ENCODE measurements around the gene ENO1. TPM values are rescaled to one million over a fixed set of nuclear protein-coding genes. Genes with fewer than 3 reads are reported as not detected.

Gene ENO1
- total RNA-seq, 1 experiment from 2014 or later: 2,334 TPM

DNA sequence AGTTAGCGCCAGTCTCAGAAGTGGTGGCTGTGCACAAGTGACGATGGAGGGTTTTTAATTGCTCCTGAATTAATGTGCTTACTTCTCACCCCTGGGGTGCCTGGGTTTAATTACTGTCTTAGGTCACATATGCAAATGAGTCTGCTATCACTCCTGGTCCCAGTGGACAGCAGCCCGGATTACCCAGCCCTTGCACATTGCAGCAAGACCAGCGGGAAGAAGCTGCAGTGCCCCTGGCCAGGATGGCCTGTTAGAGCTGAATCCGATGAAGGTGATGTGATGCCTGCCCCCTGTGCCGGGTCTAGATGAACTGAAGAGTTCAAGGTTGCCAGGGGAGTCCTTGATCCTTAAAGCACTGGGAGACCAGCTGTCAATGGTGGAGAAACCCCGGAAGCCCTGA is 24.2 kb downstream of the ENO1 start:
- BruUV-seq (replicated peaks): no TSS peak
- peaks cover 11% of the 10 kb centered on the region; the same call in 1 of the 2 replicates for H4K20me1 ChIP-seq (ENCODE audit: insufficient read depth)
- H3K27me3 ChIP-seq (ENCODE audit: insufficient read depth, low read length): no peaks in the 10 kb centered on the region
- ATAC-seq (no peak), DNase-seq (ENCODE audit: low read depth, low spot score) (no peak)
- no peak overlapping the region for H2AFZ ChIP-seq (ENCODE audit: low read depth, low read length, poor library complexity, severe bottlenecking)
- CTCF ChIA-PET: interaction anchor here (1.5 kb wide), 1 partner anchor 292 kb away, joined by 3 read pairs; no protein-coding TSS in a partner anchor
- intact Hi-C loops (cut with micrococcal nuclease): no loop called here
- POLR2A ChIA-PET: no interaction called here
- RAD21 ChIA-PET (ENCODE audit: low non-redundant PET in 1 of 2, low total read pairs in 2 of 2, uncharacterized antibody in 2 of 2, unreplicated experiment in 2 of 2): no interaction called here
- peaks cover 9 to 12% of the 10 kb centered on the region in 2 experiments; a peak in 3 of 4 replicates for H3K36me3 ChIP-seq (ENCODE audit: control insufficient read depth in 1 of 2, insufficient read depth in 2 of 2, low read length in 2 of 2)
- TF ChIP-seq EGR1 (IDR thresholded peaks at IDR 0.05; ENCODE audit: low read depth) (no peak), EZH2phosphoT487 (IDR thresholded peaks at IDR 0.05; ENCODE audit: borderline replicate concordance) (no peak), POLR2A (IDR thresholded peaks at IDR 0.05; ENCODE audit: borderline replicate concordance, extremely low read depth, insufficient read depth, insufficient read length) (no peak), FOSL1 (IDR thresholded peaks at IDR 0.05; ENCODE audit: low read depth) (no peak), SP1 (IDR thresholded peaks at IDR 0.05; ENCODE audit: low read depth) (no peak)
- TF ChIP-seq, protein P1, sequence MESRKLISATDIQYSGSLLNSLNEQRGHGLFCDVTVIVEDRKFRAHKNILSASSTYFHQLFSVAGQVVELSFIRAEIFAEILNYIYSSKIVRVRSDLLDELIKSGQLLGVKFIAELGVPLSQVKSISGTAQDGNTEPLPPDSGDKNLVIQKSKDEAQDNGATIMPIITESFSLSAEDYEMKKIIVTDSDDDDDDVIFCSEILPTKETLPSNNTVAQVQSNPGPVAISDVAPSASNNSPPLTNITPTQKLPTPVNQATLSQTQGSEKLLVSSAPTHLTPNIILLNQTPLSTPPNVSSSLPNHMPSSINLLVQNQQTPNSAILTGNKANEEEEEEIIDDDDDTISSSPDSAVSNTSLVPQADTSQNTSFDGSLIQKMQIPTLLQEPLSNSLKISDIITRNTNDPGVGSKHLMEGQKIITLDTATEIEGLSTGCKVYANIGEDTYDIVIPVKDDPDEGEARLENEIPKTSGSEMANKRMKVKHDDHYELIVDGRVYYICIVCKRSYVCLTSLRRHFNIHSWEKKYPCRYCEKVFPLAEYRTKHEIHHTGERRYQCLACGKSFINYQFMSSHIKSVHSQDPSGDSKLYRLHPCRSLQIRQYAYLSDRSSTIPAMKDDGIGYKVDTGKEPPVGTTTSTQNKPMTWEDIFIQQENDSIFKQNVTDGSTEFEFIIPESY (IDR thresholded peaks at IDR 0.05; ENCODE audit: extremely low read depth, insufficient replicate concordance, low read length): no peak
- H3K9me2 ChIP-seq (ENCODE audit: insufficient read depth): no peaks in the 10 kb centered on the region
- H3K4me1 ChIP-seq (ENCODE audit: control insufficient read depth in 1 of 2, insufficient read depth in 2 of 2, low read length in 2 of 2): peaks cover 2 to 13% of the 10 kb centered on the region in 2 experiments; a peak in 2 of 4 replicates
- no peaks in the 10 kb centered on the region for H3K9me3 ChIP-seq (ENCODE audit: control insufficient read depth in 1 of 2, insufficient read depth in 1 of 2, low read depth in 1 of 2, low read length in 2 of 2)
- H3K4me3 ChIP-seq (replicated peaks in 1 of 2; ENCODE audit: low read depth in 1 of 2, low read length in 2 of 2): no peak overlapping the region
- H3K9ac ChIP-seq (ENCODE audit: low read length): no peak overlapping the region
- H3K79me2 ChIP-seq (ENCODE audit: insufficient read depth, low read length): 0 out of 2 replicates have a peak, but pooled peaks cover 1% of the 10 kb centered on the region
- H3K27ac ChIP-seq (ENCODE audit: low read depth, low read length): no peak overlapping the region
- no peak overlapping the region for H3K4me2 ChIP-seq (ENCODE audit: low read length)

DNA sequence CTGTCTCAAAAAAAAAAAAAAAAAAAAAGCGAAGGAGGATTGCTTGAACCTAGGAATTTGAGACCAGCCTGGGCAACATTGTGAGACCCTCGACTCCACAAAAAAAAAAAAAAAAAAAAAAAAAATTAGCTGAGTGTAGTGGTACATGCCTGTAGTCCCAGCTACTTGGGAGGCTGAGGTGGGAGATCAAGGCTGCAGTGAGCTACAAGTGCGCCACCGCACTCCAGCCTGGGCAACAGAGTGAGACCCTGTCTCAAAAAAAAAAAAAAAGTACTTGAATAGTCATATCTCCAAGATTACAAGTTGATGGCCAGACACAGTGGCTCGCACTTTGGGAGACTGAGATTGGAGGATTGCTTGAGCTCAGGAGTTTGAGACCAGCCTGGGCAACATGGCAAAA is 27.4 kb downstream of the ENO1 start:
- no TSS peak for BruUV-seq (replicated peaks)
- Histone ChIP-seq H3K4me1 (ENCODE audit: control insufficient read depth in 1 of 2, insufficient read depth in 2 of 2, low read length in 2 of 2) (peaks cover 0 to 4% of the 10 kb centered on the region in 2 experiments; a peak in 2 of 4 replicates), H3K27ac (ENCODE audit: low read depth, low read length) (no peak overlapping the region), H2AFZ (ENCODE audit: low read depth, low read length, poor library complexity, severe bottlenecking) (no peak overlapping the region), H3K4me2 (ENCODE audit: low read length) (no peak overlapping the region), H3K79me2 (ENCODE audit: insufficient read depth, low read length) (no peaks in the 10 kb centered on the region), H3K9me3 (ENCODE audit: control insufficient read depth in 1 of 2, insufficient read depth in 1 of 2, low read depth in 1 of 2, low read length in 2 of 2) (no peaks in the 10 kb centered on the region), H3K36me3 (ENCODE audit: control insufficient read depth in 1 of 2, insufficient read depth in 2 of 2, low read length in 2 of 2) (no peaks in the 10 kb centered on the region), H4K20me1 (ENCODE audit: insufficient read depth) (no peaks in the 10 kb centered on the region), H3K9ac (ENCODE audit: low read length) (no peak overlapping the region), H3K27me3 (ENCODE audit: insufficient read depth, low read length) (no peaks in the 10 kb centered on the region), H3K9me2 (ENCODE audit: insufficient read depth) (no peaks in the 10 kb centered on the region), H3K4me3 (replicated peaks in 1 of 2; ENCODE audit: low read depth in 1 of 2, low read length in 2 of 2) (no peak overlapping the region)
- ATAC-seq: no peak
- ChIA-PET POLR2A (interaction anchor here (0.7 kb wide), 1 partner anchor 14 kb away, joined by 3 read pairs; no protein-coding TSS in a partner anchor), CTCF (interaction anchor here (0.7 to 6.1 kb wide), 5 partner anchors 11 to 647 kb away, joined by 3 to 103 read pairs (median 3); no protein-coding TSS in a partner anchor), RAD21 (ENCODE audit: low non-redundant PET in 1 of 2, low total read pairs in 2 of 2, uncharacterized antibody in 2 of 2, unreplicated experiment in 2 of 2) (no interaction called here)
- intact Hi-C loops (cut with micrococcal nuclease): no loop called here
- DNase-seq (ENCODE audit: low read depth, low spot score): no peak
- no peak for TF ChIP-seq CEBPB (IDR thresholded peaks at IDR 0.05; ENCODE audit: low read depth)
- TF ChIP-seq SIN3A (IDR thresholded peaks at IDR 0.05; ENCODE audit: low read depth): no peak
- no peak for TF ChIP-seq YY1 (IDR thresholded peaks at IDR 0.05; ENCODE audit: extremely low read depth, insufficient replicate concordance, low read depth, low read length)
- TF ChIP-seq EGR1 (IDR thresholded peaks at IDR 0.05; ENCODE audit: low read depth): no peak
- TF ChIP-seq SRF (IDR thresholded peaks at IDR 0.05; ENCODE audit: low read depth): no peak
- TF ChIP-seq, protein P2, sequence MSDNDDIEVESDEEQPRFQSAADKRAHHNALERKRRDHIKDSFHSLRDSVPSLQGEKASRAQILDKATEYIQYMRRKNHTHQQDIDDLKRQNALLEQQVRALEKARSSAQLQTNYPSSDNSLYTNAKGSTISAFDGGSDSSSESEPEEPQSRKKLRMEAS (IDR thresholded peaks at IDR 0.05): no peak
- no peak for TF ChIP-seq ZNF274 (IDR thresholded peaks at IDR 0.05; ENCODE audit: low read depth, low read length)
- TF ChIP-seq, protein P3, sequence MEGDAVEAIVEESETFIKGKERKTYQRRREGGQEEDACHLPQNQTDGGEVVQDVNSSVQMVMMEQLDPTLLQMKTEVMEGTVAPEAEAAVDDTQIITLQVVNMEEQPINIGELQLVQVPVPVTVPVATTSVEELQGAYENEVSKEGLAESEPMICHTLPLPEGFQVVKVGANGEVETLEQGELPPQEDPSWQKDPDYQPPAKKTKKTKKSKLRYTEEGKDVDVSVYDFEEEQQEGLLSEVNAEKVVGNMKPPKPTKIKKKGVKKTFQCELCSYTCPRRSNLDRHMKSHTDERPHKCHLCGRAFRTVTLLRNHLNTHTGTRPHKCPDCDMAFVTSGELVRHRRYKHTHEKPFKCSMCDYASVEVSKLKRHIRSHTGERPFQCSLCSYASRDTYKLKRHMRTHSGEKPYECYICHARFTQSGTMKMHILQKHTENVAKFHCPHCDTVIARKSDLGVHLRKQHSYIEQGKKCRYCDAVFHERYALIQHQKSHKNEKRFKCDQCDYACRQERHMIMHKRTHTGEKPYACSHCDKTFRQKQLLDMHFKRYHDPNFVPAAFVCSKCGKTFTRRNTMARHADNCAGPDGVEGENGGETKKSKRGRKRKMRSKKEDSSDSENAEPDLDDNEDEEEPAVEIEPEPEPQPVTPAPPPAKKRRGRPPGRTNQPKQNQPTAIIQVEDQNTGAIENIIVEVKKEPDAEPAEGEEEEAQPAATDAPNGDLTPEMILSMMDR (IDR thresholded peaks at IDR 0.05 in 2 of 3, conservative IDR thresholded peaks at IDR 0.05 in 1 of 3; ENCODE audit: borderline replicate concordance in 1 of 3, insufficient read depth in 1 of 3, low read depth in 2 of 3, low read length in 2 of 3): no peak
- TF ChIP-seq EZH2 (IDR thresholded peaks at IDR 0.05): no peak
- no peak for TF ChIP-seq ZFX (IDR thresholded peaks at IDR 0.05)

Data from HCT116 (cell line).